Measurements from ENCODE around the gene DEFB112. TPM values are rescaled to one million over a fixed set of nuclear protein-coding genes. Genes with fewer than 3 reads are reported as not detected.

The DEFB112 gene
- not detected for polyA plus RNA-seq

- Mint-ChIP-seq H3K27ac (no peak within 1 kb of the TSS), H3K4me3 (no peak within 1 kb of the TSS), H3K9me3 (peaks cover 0 to 2% (median 0%) of the 10 kb centered on the region in 3 donors), H3K27me3 (no peaks in the 10 kb centered on the region), H3K36me3 (no peaks in the 10 kb centered on the region), H3K4me1 (no peaks in the 10 kb centered on the region)
Observed at GRCh38 chr6:50049829-50050228, at the start of gene DEFB112. DEFB112 (minus strand) TSS chr6:50049929; CDS start chr6:50049869, 60 bp downstream.

GRCh38 chr6:50098641-50098993 is 48.9 kb upstream of the DEFB112 start:
- no peaks in the 10 kb centered on the region for H3K9me3 Mint-ChIP-seq
- H3K4me1 Mint-ChIP-seq, result no peaks in the 10 kb centered on the region
- no peaks in the 10 kb centered on the region for H3K36me3 Mint-ChIP-seq
- H3K4me3 Mint-ChIP-seq, result no peak overlapping the region
- no peaks in the 10 kb centered on the region for H3K27me3 Mint-ChIP-seq
- H3K27ac Mint-ChIP-seq, result no peak overlapping the region

- Mint-ChIP-seq H3K27me3 (no peaks in the 10 kb centered on the region), H3K36me3 (no peaks in the 10 kb centered on the region), H3K9me3 (no peaks in the 10 kb centered on the region), H3K4me1 (no peaks in the 10 kb centered on the region), H3K4me3 (no peak overlapping the region), H3K27ac (no peak overlapping the region)
Observed at GRCh38 chr6:50097966-50098640, 48.4 kb upstream of the DEFB112 start.

GRCh38 chr6:50096296-50096695 is 46.6 kb upstream of the DEFB112 start:
- H3K4me1 Mint-ChIP-seq, result no peaks in the 10 kb centered on the region
- H3K4me3 Mint-ChIP-seq, result no peak overlapping the region
- H3K27ac Mint-ChIP-seq, result no peak overlapping the region
- no peaks in the 10 kb centered on the region for H3K36me3 Mint-ChIP-seq
- H3K27me3 Mint-ChIP-seq, result no peaks in the 10 kb centered on the region
- no peaks in the 10 kb centered on the region for H3K9me3 Mint-ChIP-seq

GRCh38 chr6:50093938-50094272 is 44.2 kb upstream of the DEFB112 start:
- no peak overlapping the region for H3K27ac Mint-ChIP-seq
- H3K9me3 Mint-ChIP-seq, result no peaks in the 10 kb centered on the region
- no peaks in the 10 kb centered on the region for H3K4me1 Mint-ChIP-seq
- H3K4me3 Mint-ChIP-seq, result no peak overlapping the region
- H3K36me3 Mint-ChIP-seq, result no peaks in the 10 kb centered on the region
- H3K27me3 Mint-ChIP-seq, result no peaks in the 10 kb centered on the region

GRCh38 chr6:50093116-50093937 is 43.6 kb upstream of the DEFB112 start:
- Mint-ChIP-seq H3K36me3 (no peaks in the 10 kb centered on the region), H3K27ac (no peak overlapping the region), H3K27me3 (no peaks in the 10 kb centered on the region), H3K4me1 (no peaks in the 10 kb centered on the region), H3K4me3 (no peak overlapping the region), H3K9me3 (no peaks in the 10 kb centered on the region)

GRCh38 chr6:50091641-50092040 is 41.9 kb upstream of the DEFB112 start:
- Mint-ChIP-seq H3K36me3 (no peaks in the 10 kb centered on the region), H3K27ac (no peak overlapping the region), H3K4me1 (no peaks in the 10 kb centered on the region), H3K4me3 (no peak overlapping the region), H3K9me3 (no peaks in the 10 kb centered on the region), H3K27me3 (no peaks in the 10 kb centered on the region)

GRCh38 chr6:50089911-50090310 is 40.2 kb upstream of the DEFB112 start:
- Mint-ChIP-seq H3K36me3 (no peaks in the 10 kb centered on the region), H3K27ac (no peak overlapping the region), H3K27me3 (no peaks in the 10 kb centered on the region), H3K4me1 (no peaks in the 10 kb centered on the region), H3K9me3 (no peaks in the 10 kb centered on the region), H3K4me3 (no peak overlapping the region)

- H3K27ac Mint-ChIP-seq, result no peak overlapping the region
- no peak overlapping the region for H3K4me3 Mint-ChIP-seq
- no peaks in the 10 kb centered on the region for H3K9me3 Mint-ChIP-seq
- no peaks in the 10 kb centered on the region for H3K27me3 Mint-ChIP-seq
- H3K36me3 Mint-ChIP-seq, result no peaks in the 10 kb centered on the region
- no peaks in the 10 kb centered on the region for H3K4me1 Mint-ChIP-seq
Observed at GRCh38 chr6:50087231-50087954, 37.7 kb upstream of the DEFB112 start.

GRCh38 chr6:50077385-50077784 is 27.7 kb upstream of the DEFB112 start:
- Mint-ChIP-seq H3K4me3 (no peak overlapping the region), H3K9me3 (peaks cover 0 to 4% (median 2%) of the 10 kb centered on the region in 3 donors)

GRCh38 chr6:50076431-50076830 is 26.7 kb upstream of the DEFB112 start:
- Mint-ChIP-seq H3K9me3 (peaks cover 2 to 4% (median 3%) of the 10 kb centered on the region in 3 donors), H3K36me3 (no peaks in the 10 kb centered on the region), H3K4me1 (no peaks in the 10 kb centered on the region), H3K27ac (no peak overlapping the region), H3K4me3 (no peak overlapping the region), H3K27me3 (no peaks in the 10 kb centered on the region)

More at GRCh38 chr6:50077385-50077784, 27.7 kb upstream of the DEFB112 start:
- Mint-ChIP-seq H3K27ac (no peak overlapping the region), H3K4me1 (no peaks in the 10 kb centered on the region), H3K36me3 (no peaks in the 10 kb centered on the region), H3K27me3 (no peaks in the 10 kb centered on the region)

GRCh38 chr6:50071921-50072320 is 22.2 kb upstream of the DEFB112 start:
- no peak overlapping the region for H3K27ac Mint-ChIP-seq
- H3K27me3 Mint-ChIP-seq, result no peaks in the 10 kb centered on the region
- H3K9me3 Mint-ChIP-seq, result peaks cover 0 to 3% (median 2%) of the 10 kb centered on the region in 3 donors
- no peaks in the 10 kb centered on the region for H3K36me3 Mint-ChIP-seq
- no peak overlapping the region for H3K4me3 Mint-ChIP-seq
- no peaks in the 10 kb centered on the region for H3K4me1 Mint-ChIP-seq

- Mint-ChIP-seq H3K27ac (no peak overlapping the region), H3K4me1 (no peaks in the 10 kb centered on the region), H3K9me3 (peaks cover 4 to 6% (median 4%) of the 10 kb centered on the region in 3 donors), H3K4me3 (no peak overlapping the region), H3K36me3 (no peaks in the 10 kb centered on the region), H3K27me3 (no peaks in the 10 kb centered on the region)
Observed at GRCh38 chr6:50070101-50070500, 20.4 kb upstream of the DEFB112 start.

- Mint-ChIP-seq H3K27ac (no peak overlapping the region), H3K27me3 (no peaks in the 10 kb centered on the region), H3K4me3 (no peak overlapping the region), H3K36me3 (no peaks in the 10 kb centered on the region), H3K9me3 (peaks cover 1 to 16% (median 9%) of the 10 kb centered on the region in 3 donors), H3K4me1 (no peaks in the 10 kb centered on the region)
Observed at GRCh38 chr6:50062051-50062450, 12.3 kb upstream of the DEFB112 start.

GRCh38 chr6:50056242-50056641 is 6.5 kb upstream of the DEFB112 start:
- H3K4me3 Mint-ChIP-seq, result no peak overlapping the region
- H3K9me3 Mint-ChIP-seq, result peaks cover 0 to 11% (median 0%) of the 10 kb centered on the region in 3 donors
- no peaks in the 10 kb centered on the region for H3K4me1 Mint-ChIP-seq
- no peaks in the 10 kb centered on the region for H3K36me3 Mint-ChIP-seq
- no peaks in the 10 kb centered on the region for H3K27me3 Mint-ChIP-seq
- H3K27ac Mint-ChIP-seq, result no peak overlapping the region
